GM19238 (cell line): ENCODE results near the gene EPB41L3.
"Not testable (repeated sequence)": the region's sequence is repeated elsewhere in the genome, so short reads cannot be mapped to it uniquely, and the experiment has no call there.

Experiments
- DNase-seq: peaks from one replicate; pipeline ENCODE4 v3.0.0; 2011; ENCODE audit warnings: low spot score; ENCODE audit not compliant: insufficient read length

The EPB41L3 gene

GRCh38 chr18:5543773-5544389, at the start of gene EPB41L3:
TSS of gene EPB41L3 (minus strand) at chr18:5543997. CDS start at chr18:5489183, 54,814 bp downstream.
- no peak for DNase-seq

DNA sequence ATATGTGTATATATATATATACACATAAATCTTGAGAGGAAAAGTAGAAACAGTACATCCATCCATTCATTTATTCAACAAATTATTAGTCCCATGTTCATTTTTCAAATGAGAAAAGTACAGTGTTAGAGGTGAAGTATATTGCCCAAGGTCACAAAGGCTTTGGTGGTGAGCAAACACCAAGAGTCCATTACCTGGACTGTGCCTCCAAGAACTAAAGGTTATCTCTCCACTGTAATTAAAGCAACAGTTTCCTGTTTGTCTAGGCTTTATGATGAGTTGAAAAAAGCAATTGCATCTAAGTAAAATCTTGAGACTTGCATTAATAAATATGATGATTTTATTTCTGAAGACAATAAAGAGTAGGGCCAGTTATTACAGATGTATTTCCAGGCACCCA, 44.7 kb upstream of the EPB41L3 start:
- DNase-seq: no peak

- DNase-seq: no peak
Observed at GRCh38 chr18:5585653-5586052, 41.9 kb upstream of the EPB41L3 start.

DNA sequence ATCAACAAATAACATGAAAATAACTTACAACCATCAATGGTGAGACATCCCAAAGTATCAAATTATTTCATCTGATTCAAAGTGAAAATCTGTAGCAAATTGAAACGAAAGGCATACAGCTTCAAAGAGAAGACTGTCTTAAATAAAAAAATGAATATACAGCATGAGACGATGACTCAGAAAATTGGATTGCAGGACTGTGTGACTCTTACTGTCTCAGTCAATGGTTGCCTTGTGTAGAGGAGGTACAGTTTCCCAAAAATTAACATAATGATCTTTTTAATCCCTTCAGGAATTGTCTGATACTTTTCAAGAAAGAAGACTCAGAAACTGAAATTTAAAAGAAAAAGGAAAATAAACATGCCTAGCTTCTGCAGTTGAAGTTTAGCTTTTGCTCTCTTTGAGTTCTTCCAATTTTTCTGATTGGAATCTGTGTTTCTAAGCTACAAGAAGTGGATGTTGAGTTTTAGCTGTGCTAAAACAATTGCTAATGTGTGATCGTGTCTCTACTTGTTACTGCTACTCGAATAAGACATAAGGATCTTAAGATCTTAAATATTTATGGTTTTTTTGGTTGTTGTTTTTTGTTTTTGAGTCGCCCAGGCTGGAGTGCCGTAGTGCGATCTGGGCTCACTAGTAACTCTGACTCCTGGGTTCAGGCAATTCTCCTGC, 41.1 kb upstream of the EPB41L3 start:
- DNase-seq: no peak

DNA sequence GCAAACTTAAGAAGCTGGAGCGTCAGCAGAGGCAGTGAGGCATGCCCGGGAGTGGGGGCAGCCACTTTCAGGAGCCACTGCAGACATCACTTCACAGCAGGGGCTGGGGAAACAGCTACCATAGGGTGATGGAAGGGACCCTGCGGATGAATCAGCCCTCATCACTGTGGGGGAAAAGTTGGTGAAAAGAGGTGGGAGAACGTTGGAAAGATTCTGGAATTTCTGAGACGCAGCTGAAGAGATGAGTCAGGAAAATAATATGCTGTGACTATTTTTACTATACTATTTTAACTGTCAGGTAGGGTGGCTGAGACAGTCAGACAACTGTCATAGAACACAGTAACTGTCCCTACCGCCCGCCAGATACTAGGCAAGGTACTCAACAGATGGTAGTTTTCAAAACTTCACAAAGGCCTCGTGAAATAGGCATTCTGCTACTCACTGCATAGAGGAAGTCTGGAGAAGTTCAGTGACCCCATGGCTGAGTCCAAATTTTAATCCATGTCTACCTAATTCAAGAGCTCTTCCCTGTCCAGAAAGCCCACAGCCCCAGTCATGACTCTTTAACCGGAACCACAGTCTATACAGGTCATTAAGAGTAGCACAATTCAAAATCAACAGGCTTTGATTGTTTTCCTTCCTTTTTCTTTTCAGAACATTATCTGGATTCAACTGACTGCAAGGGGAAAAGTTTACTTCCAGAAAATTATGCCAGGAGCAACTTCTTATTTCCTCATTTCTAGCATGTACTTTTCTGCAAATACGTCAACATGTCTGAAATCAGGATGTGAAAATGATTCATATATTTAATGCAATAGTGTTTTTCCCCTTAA, 39.3 kb upstream of the EPB41L3 start:
- no peak for DNase-seq

DNA sequence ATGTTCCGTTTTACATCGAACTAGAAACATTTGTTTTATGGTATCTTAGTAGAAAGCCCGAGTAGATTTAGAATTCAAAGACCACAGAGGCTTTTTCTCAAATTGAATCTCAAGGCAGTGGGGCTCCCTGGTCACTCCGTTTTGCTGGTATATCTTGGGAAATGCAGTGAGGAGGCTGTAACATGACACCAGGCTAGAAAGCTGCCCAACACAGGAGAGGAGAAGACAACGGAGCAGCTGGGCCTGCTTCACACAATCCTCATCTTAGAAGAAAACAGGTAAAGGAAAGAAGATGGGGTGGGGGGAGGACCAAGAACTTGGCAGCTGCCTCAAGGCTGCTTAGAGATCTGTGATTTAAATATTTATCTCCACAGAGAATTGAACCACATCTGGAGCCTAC, 38.3 kb upstream of the EPB41L3 start:
- no peak for DNase-seq

GRCh38 chr18:5574843-5575242, 31.0 kb upstream of the EPB41L3 start:
- DNase-seq: no peak

DNA sequence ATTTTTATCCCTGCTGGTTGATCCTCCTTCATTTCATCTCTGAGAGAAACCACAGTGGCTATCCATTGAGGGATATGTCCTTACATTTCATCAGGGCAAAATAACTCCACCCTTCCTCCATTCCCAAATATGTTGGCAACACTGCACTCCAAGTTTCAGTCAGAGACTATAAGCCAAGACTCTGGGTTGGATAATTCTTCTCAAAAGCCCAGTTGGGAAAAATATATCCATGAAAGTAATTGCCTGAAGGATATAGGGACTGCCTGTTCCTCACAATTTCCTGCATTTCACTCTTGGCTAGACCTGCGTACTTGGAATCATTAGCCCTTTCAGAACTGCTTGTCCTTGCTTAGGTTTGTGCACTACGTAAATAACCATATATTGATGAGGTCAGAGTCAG, 27.9 kb upstream of the EPB41L3 start:
- DNase-seq: no peak

DNA sequence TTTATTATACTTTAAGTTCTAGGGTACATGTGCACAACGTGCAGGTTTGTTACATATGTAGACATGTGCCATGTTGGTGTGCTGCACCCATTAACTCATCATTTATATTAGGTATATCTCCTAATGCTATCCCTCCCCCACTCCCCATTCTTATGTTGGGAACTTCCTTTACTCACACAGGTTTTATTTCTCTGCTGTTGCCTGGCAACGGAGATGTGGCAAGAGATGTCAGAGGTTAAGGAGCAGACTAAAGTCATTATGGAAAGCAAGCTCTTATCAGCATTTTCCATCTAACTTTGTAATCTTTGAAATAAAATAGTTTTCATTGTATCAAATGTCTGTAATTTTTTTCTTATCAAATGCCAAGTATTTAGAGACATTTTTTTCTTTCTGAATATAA, 26.8 kb upstream of the EPB41L3 start:
- DNase-seq: not testable (repeated sequence)

DNA sequence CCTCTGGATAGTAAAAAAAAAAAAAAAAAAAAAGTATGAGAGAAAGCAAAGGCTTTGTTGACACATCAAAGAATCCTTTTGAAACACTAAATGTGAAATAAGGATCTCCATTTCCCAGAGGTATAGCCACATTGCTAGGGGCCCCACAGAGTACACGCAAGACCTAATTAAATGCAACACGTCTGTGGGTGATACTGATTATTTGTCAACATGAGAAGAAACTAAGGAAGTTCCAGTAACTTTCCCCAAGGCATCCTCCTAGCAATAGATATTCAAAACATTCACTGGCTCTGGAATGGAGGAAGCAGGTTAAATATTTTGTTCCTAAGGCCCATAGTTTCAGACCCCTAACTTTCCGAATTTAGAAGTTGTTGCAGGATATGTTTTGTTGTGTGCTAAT, 24.6 kb upstream of the EPB41L3 start:
- DNase-seq: no peak

- no peak for DNase-seq
Observed at GRCh38 chr18:5558851-5559250, 15.1 kb upstream of the EPB41L3 start.

DNA sequence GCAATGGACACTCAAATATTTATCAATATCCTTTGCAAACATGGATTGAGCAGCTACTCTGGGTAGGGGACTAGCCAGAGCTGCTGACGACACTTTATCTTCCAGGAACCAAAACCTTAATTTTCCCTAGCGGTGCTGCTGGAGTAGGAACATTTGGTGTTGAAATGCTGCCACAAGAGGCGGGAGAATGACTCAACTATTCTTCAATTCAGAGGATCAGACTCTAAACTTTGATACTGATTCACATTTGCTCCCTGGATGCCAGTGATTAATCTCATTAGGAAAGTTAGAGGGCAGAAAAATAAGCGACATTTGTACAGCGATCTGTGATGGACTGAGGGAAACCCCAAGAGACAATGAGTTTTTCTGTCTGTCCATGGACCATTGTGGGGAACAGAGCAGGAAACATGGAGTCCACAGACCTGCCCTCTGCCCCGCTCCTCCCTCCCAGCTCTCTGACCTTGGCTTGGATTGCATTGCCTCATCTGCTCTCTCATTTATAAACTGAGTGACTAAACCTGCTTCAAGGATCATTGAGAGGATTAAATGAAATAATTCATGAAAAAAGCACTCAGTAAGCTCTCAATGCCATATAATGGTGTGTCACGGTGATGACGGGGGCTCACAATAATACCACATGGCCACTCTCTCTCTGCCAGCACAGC, 12.6 kb upstream of the EPB41L3 start:
- DNase-seq: no peak

DNA sequence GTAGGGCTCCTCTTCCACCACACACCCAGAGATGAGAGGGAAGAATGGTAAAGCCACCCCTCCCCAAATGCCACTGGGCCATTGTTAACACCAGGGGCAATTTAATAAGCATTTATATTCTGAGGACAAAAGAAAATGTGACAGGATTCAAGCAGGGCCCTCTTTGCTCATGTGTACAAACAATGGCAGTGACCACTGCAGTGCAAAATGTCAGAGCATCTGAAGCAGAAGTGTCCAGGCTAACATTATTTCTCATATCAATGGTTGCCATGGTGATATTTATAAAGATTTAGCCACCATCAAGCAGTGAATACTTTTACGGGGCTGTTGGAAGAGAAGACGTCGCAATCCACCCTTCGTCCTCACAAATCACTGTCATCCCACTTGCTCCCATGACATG, 10.8 kb upstream of the EPB41L3 start:
- DNase-seq: no peak

- no peak for DNase-seq
Observed at GRCh38 chr18:5546660-5547059, 2.9 kb upstream of the EPB41L3 start.

- no peak for DNase-seq
Observed at GRCh38 chr18:5543036-5543680, 639 bp downstream of the EPB41L3 start.

- no peak for DNase-seq
Observed at GRCh38 chr18:5542515-5543035, 1.2 kb downstream of the EPB41L3 start.

DNA sequence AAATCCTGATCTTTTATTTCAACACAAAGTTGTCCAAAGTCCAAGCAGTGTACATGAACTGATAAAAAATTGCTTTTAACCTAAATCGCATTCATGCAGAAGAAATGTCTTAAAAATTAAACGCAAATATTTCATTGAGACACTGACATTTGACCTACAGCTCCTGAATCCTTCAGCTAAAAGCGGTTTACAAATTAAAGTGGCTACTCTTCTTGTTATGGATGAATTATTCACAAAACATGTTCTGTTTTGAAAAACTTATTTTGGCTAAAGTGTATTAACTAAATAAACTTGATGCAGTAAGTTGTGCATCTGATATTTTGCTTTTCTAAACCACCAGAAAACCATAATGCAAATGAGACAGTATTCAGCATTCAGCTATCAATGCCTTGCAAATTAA, 2.2 kb downstream of the EPB41L3 start:
- no peak for DNase-seq

- no peak for DNase-seq
Observed at GRCh38 chr18:5539391-5539790, 4.4 kb downstream of the EPB41L3 start.

- no peak for DNase-seq
Observed at GRCh38 chr18:5538544-5538943, 5.3 kb downstream of the EPB41L3 start.

DNA sequence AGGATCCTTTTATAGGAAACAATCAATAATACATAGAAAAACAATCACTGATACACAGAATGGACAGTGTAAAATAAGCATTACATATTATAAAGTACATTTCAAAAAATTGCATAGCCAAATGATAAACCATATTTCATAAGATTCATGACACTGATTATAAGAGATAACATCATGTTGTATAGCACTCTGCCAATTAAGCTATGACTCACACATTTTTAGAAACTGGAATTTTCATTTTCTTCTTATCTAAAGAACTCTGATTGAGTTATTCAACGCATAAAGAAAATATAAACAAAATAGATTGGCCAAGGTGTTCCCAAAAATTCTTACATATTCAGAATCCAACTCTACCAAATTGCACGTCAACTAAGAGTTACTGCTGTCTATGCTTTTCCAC, 5.9 kb downstream of the EPB41L3 start:
- no peak for DNase-seq

DNA sequence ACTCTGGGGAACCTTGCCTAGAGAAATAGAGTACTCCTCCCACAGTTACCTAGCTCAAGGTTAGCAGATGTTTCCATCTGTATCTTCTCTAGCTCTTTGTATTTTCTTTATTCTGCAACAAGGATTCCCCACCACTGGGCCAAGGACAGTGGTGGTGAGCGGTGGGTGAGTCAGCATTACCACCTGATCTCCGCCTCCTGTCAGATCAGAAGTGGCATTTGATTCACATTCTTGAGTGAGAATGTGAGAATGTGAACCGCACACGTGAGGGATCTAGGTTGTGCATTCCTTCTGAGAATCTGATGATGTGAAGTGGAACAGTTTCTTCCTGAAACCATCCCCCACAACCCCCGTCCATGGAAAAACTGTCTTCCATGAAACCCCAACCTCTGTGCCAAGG, 9.0 kb downstream of the EPB41L3 start:
- DNase-seq: no peak
